Endothelial cell of hepatic sinusoid (primary cell): ENCODE measurements around the gene PCDHGA8.
"Not testable (repeated sequence)": the region's sequence is repeated elsewhere in the genome, so short reads cannot be mapped to it uniquely, and the experiment has no call there.

Experiments used
- in situ Hi-C: cut with HindIII; loops from 2 replicates; pipeline ENCODE4 v1.10.0; 2017; ENCODE audit warnings: low sequenced_read_pairs

Gene PCDHGA8

GRCh38 chr5:141430332-141431113 is 38.1 kb downstream of the PCDHGA8 start, which contains the start of gene PCDHGA12:
TSS of gene PCDHGA12 (plus strand) at chr5:141430507. CDS start at chr5:141430760, 253 bp downstream.
- in situ Hi-C loops, result no loop called here

DNA sequence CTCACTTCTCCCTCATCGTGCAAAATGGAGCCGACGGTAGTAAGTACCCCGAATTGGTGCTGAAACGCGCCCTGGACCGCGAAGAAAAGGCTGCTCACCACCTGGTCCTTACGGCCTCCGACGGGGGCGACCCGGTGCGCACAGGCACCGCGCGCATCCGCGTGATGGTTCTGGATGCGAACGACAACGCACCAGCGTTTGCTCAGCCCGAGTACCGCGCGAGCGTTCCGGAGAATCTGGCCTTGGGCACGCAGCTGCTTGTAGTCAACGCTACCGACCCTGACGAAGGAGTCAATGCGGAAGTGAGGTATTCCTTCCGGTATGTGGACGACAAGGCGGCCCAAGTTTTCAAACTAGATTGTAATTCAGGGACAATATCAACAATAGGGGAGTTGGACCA is 38.9 kb downstream of the PCDHGA8 start:
- in situ Hi-C loops, result no loop called here

GRCh38 chr5:141432308-141432707 is 39.9 kb downstream of the PCDHGA8 start:
- in situ Hi-C loops, result not testable (repeated sequence)

DNA sequence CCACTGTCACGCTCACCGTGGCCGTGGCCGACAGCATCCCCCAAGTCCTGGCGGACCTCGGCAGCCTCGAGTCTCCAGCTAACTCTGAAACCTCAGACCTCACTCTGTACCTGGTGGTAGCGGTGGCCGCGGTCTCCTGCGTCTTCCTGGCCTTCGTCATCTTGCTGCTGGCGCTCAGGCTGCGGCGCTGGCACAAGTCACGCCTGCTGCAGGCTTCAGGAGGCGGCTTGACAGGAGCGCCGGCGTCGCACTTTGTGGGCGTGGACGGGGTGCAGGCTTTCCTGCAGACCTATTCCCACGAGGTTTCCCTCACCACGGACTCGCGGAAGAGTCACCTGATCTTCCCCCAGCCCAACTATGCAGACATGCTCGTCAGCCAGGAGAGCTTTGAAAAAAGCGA is 40.3 kb downstream of the PCDHGA8 start:
- in situ Hi-C loops, result not testable (repeated sequence)

- in situ Hi-C loops, result no loop called here
These were observed 41.6 kb downstream of the PCDHGA8 start for GRCh38 chr5:141434006-141434405.

DNA sequence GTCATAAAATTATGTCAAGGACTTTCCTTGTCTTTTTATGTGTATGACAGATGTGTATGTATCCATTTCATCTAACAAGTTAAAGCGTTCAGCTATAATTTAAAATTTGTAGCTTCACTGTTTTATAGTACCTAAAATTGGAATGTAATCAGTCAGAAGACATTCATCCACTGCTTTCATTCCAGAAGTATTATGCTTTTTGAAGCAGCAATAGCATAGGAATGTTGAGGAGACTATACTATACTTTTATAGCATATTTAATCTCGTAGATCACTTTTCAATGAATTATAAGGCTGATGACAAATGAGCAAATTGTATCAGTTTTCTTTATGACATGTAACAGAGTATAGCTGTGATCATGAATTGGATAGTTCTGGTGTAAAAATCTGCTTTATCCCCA is 44.8 kb downstream of the PCDHGA8 start:
- in situ Hi-C loops, result no loop called here

DNA sequence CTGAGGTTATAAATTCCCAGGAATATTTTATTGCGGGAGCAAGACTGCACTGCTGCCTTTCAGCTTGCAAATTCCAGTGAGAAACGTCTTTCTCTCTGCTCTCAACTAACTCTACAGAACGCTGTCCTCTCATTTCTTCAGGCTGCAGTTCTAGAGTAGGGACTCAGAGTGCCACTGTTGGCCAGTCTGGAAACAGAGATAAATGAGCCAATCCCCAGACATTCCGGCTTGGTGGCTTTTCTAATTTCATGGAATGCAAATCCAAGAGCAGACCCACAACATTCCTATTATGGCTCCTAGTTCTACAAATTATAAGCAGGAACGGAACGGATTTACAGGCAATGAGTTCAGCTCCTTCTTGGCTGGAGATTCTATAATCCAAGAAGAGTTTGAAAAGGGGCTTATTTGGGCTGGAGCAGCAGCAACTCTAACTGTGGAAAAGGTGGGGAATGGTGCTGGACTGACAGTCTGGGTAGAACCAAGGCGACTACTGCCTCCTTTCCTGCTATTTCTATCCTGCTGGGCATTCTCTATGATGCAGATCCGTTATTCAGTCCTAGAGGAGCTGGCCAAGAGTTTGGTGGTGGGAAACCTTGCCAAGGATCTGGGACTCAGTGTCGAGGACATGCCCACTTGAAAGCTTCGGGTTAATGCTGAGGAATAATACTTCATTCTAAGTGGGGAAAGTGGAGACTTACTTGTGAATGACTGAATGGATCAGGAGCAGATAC is 47.1 kb downstream of the PCDHGA8 start:
- in situ Hi-C loops, result loop anchor here (5.0 kb wide), 2 partner anchors 32 to 73 kb away; partner anchors contain the start of gene PCDHGB6

GRCh38 chr5:141440341-141440740 is 47.9 kb downstream of the PCDHGA8 start:
- in situ Hi-C loops, result loop anchor here (5.0 kb wide), 2 partner anchors 33 to 72 kb away; partner anchors contain the start of gene PCDHGB6

GRCh38 chr5:141441571-141442170 is 49.2 kb downstream of the PCDHGA8 start:
- in situ Hi-C loops, result loop anchor here (5.0 kb wide), 2 partner anchors 34 to 71 kb away; partner anchors contain the start of gene PCDHGB6
